ENCODE data around the gene GLB1L3.

GRCh38 chr11:134229126-134229790 lies 46.9 kb upstream of the GLB1L3 start:
- TF ChIP-seq, protein P1, sequence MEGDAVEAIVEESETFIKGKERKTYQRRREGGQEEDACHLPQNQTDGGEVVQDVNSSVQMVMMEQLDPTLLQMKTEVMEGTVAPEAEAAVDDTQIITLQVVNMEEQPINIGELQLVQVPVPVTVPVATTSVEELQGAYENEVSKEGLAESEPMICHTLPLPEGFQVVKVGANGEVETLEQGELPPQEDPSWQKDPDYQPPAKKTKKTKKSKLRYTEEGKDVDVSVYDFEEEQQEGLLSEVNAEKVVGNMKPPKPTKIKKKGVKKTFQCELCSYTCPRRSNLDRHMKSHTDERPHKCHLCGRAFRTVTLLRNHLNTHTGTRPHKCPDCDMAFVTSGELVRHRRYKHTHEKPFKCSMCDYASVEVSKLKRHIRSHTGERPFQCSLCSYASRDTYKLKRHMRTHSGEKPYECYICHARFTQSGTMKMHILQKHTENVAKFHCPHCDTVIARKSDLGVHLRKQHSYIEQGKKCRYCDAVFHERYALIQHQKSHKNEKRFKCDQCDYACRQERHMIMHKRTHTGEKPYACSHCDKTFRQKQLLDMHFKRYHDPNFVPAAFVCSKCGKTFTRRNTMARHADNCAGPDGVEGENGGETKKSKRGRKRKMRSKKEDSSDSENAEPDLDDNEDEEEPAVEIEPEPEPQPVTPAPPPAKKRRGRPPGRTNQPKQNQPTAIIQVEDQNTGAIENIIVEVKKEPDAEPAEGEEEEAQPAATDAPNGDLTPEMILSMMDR (IDR thresholded peaks at IDR 0.05; ENCODE audit: low read depth, low read length, poor library complexity, severe bottlenecking) = no peak
- no peak for TF ChIP-seq EZH2phosphoT487 (IDR thresholded peaks at IDR 0.05; ENCODE audit: borderline replicate concordance, low read length)
